Epithelial cell of prostate (primary cell): ENCODE measurements around the gene TOP1.
"Not testable (repeated sequence)": the region's sequence is repeated elsewhere in the genome, so short reads cannot be mapped to it uniquely, and the experiment has no call there.

Source experiments
- DNase-seq: peaks from one replicate; pipeline ENCODE4 v3.0.0-alpha.2; 2011; ENCODE audit warnings: low read depth, low spot score
- H3K27ac ChIP-seq: fragments of 450-650 bp; 2 replicates; pipeline ENCODE4 v1.5.1; 2017; ENCODE audit warnings: mild to moderate bottlenecking

TOP1 gene

GRCh38 chr20:41003143-41003935 is 25.3 kb upstream of the TOP1 start:
- peak; percentile 96 for DNase-seq
- peak overlapping the region; percentile 100 for H3K27ac ChIP-seq

- peak overlapping the region; percentile 100 for H3K27ac ChIP-seq
- DNase-seq, result not testable (repeated sequence)
Observed at GRCh38 chr20:41003936-41004294, 24.7 kb upstream of the TOP1 start.

GRCh38 chr20:41004531-41005360 is 23.9 kb upstream of the TOP1 start:
- DNase-seq, result peak; percentile 49
- peak overlapping the region; percentile 100 for H3K27ac ChIP-seq

GRCh38 chr20:41005361-41005729 is 23.3 kb upstream of the TOP1 start:
- DNase-seq, result peak; percentile 81
- peak overlapping the region; percentile 100 for H3K27ac ChIP-seq

- DNase-seq, result no peak
- H3K27ac ChIP-seq, result peak overlapping the region; percentile 100
Observed at GRCh38 chr20:41006126-41006935, 22.3 kb upstream of the TOP1 start.

- no peak overlapping the region for H3K27ac ChIP-seq
- DNase-seq, result no peak
Observed at GRCh38 chr20:41006936-41007474, 21.6 kb upstream of the TOP1 start.

GRCh38 chr20:41007481-41007880 is 21.1 kb upstream of the TOP1 start:
- no peak overlapping the region for H3K27ac ChIP-seq
- DNase-seq, result no peak

GRCh38 chr20:41009946-41010345 is 18.7 kb upstream of the TOP1 start:
- no peak overlapping the region for H3K27ac ChIP-seq
- DNase-seq, result no peak

- peak overlapping the region; percentile 49 for H3K27ac ChIP-seq
- no peak for DNase-seq
Observed at GRCh38 chr20:41011551-41012067, 17.0 kb upstream of the TOP1 start.

GRCh38 chr20:41014561-41015088 is 14.0 kb upstream of the TOP1 start:
- H3K27ac ChIP-seq, result peak overlapping the region; percentile 97

GRCh38 chr20:41017448-41018042 is 11.1 kb upstream of the TOP1 start:
- DNase-seq, result peak; percentile 37
- peak overlapping the region; percentile 97 for H3K27ac ChIP-seq

More at GRCh38 chr20:41014561-41015088, 14.0 kb upstream of the TOP1 start:
- DNase-seq, result no peak

GRCh38 chr20:41018153-41018552 is 10.5 kb upstream of the TOP1 start:
- DNase-seq, result peak; percentile 72
- peak overlapping the region; percentile 97 for H3K27ac ChIP-seq

- DNase-seq, result no peak
- no peak overlapping the region for H3K27ac ChIP-seq
Observed at GRCh38 chr20:41023549-41023948, 5.1 kb upstream of the TOP1 start.

GRCh38 chr20:41027366-41027765 is 1.3 kb upstream of the TOP1 start:
- no peak for DNase-seq
- H3K27ac ChIP-seq, result no peak overlapping the region

- DNase-seq, result no peak
- H3K27ac ChIP-seq, result peak overlapping the region; percentile 80
Observed at GRCh38 chr20:41027872-41028358, 707 bp upstream of the TOP1 start.

- DNase-seq, result no peak
- H3K27ac ChIP-seq, result peak overlapping the region; percentile 80
Observed at GRCh38 chr20:41029150-41029901, 704 bp downstream of the TOP1 start.

GRCh38 chr20:41030061-41030460 is 1.4 kb downstream of the TOP1 start:
- H3K27ac ChIP-seq, result peak overlapping the region; percentile 80
- no peak for DNase-seq

GRCh38 chr20:41030531-41031242 is 2.1 kb downstream of the TOP1 start:
- H3K27ac ChIP-seq, result peak overlapping the region; percentile 80
- DNase-seq, result no peak
